Measurements from ENCODE around the gene TPT1.
"Not testable (repeated sequence)": the region's sequence is repeated elsewhere in the genome, so short reads cannot be mapped to it uniquely, and the experiment has no call there.

The TPT1 gene

DNA sequence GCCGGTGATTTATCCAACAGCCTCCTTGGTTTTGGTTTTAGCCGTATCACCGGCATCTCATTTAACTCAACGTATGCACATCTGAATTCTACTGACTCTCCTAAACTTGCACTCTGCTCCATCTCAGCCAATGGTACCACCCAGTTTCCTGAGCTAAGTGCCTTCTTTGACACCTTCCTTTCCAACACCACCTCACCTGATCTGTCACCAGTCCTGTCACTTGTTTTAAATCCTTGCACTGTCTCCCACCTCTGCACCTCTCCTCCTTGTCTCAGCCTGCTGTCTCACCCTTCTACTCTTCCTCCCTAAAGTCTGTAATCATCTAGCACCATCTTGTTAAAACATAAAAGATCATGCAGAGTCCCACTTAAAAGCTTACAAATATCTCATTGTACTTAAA, 28.1 kb upstream of the TPT1 start:
- in situ Hi-C loops (cut with MboI; ENCODE audit: low pct_unique_long_range_greater_than_20kb, low sequenced_read_pairs) = no loop called here
- no peak for DNase-seq

DNA sequence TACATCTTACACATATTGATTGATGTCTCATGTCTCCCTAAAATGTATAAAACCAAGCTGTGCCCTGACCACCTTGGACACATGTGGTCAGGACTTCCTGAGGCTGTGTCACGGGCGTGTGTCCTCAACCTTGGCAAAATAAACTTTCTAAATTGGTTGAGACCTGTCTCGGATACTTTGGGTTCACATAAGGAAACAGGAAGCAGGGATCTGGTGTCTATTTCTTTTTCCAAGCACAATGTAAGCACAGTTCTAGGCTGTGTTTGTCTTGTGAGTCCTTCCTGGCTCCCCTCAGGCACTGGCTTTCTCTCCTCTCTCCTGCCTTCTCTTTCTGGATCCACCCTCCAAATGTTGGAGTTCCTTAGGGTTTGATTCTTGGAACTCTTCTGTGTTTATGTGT, 27.6 kb upstream of the TPT1 start:
- DNase-seq = peak; percentile 39
- in situ Hi-C loops (cut with MboI; ENCODE audit: low pct_unique_long_range_greater_than_20kb, low sequenced_read_pairs) = no loop called here

DNA sequence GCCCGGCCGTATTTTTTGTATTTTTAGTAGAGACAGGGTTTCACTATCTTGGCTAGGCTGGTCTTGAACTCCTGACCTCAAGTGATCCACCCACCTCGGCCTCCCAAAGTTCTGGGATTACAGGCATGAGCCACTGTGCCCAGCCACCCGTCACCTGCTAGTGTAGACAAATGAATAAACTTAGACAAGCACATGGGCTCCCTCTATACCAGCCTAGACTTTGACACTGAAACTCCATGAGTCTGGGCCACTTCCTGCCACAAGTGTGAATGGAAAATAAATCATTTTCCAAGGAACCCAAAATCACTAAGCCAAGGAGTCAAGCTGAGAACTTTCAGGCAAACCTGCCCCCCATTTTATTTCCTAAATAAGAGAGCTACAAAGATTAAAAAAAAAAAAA, 27.0 kb upstream of the TPT1 start:
- DNase-seq = no peak
- in situ Hi-C loops (cut with MboI; ENCODE audit: low pct_unique_long_range_greater_than_20kb, low sequenced_read_pairs) = no loop called here

DNA sequence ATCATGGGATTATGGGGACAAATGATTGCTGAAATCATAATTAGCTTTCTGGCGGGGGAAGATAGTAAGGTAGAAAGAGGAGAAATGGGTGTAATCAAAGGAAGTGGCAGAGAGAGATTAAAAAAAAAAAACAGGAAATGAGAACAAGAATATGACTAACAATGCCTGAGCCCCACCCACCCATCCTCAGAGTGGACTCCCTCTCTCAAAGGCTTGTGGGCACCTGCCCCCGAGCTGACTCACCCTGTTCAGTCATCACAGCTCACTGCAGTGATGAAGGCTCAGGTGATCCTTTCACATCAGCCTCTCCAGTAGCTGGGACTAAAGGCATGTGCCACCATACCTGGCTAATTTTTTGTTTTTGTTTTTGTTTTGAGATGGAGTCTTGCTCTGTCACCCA, 26.4 kb upstream of the TPT1 start:
- DNase-seq = peak; percentile 65
- in situ Hi-C loops (cut with MboI; ENCODE audit: low pct_unique_long_range_greater_than_20kb, low sequenced_read_pairs) = no loop called here

DNA sequence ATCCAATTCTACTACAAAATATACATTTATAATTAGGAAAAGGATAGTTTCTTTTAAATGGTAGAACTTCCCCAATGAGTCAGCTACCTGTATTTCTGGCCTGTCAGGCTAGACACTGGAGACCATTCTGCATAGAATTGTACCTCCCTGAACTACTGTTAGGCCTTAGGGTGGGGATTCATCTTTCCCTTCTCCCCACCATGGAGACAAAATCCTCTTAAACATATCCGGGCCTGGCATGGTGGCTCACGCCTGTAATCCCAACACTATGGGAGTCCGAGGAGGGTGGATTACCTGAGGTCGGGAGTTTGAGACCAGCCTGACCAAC, 24.5 kb upstream of the TPT1 start:
- DNase-seq = no peak
- in situ Hi-C loops (cut with MboI; ENCODE audit: low pct_unique_long_range_greater_than_20kb, low sequenced_read_pairs) = no loop called here

DNA sequence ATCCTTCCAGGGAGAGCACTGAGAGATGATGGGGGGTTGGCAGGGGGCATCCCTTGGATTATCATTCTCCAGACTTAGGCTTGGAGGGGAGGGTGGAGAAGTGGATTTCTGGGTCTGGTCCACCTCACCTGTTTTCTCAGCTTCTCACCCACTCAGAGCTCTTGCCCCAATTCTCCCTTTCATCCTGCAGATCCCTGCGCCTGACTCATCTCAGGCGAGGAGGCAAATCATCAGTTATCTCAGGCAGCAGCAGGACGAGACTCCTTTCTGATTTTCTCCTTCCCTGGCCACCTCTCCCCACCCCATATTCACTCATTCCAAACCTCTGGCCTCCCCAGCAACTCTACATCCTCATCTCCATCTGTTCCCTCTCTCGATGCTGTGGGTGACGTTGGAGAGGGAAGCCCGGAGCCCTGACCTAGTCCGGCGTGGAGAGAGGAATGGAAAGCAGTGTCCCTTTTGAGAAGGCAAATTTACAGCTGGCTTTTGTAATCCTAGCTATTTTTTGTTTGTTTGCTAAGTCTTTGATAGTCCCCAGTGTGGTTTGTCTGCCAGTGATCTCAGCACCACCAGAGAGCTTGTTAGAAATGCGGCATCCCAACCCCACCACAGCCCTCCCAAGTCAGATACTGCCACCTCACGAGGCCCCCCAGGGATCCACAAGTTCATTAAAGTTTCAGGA, 24.0 kb upstream of the TPT1 start:
- no peak for DNase-seq
- in situ Hi-C loops (cut with MboI; ENCODE audit: low pct_unique_long_range_greater_than_20kb, low sequenced_read_pairs) = no loop called here

DNA sequence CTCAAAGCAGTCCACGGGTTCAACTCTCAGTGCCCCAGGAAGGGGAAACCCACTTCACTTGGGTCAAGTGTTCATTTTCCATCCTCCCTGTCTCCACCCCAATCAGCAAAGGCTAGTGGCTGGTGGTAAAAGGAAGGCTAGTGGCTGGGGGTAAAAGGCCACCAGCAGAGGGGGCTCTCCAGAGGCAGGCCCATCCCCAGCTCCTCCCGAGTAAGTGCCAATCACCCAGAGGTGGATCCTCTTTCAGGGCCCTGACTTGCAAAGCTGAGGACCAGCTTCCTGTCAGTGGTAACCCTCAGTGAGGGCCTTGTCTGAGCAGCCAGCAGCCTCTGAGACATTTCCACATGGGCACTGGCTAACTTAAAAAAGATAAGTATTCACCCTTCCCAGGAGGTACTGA, 22.0 kb upstream of the TPT1 start:
- peak; percentile 81 for DNase-seq
- in situ Hi-C loops (cut with MboI; ENCODE audit: low pct_unique_long_range_greater_than_20kb, low sequenced_read_pairs) = no loop called here

DNA sequence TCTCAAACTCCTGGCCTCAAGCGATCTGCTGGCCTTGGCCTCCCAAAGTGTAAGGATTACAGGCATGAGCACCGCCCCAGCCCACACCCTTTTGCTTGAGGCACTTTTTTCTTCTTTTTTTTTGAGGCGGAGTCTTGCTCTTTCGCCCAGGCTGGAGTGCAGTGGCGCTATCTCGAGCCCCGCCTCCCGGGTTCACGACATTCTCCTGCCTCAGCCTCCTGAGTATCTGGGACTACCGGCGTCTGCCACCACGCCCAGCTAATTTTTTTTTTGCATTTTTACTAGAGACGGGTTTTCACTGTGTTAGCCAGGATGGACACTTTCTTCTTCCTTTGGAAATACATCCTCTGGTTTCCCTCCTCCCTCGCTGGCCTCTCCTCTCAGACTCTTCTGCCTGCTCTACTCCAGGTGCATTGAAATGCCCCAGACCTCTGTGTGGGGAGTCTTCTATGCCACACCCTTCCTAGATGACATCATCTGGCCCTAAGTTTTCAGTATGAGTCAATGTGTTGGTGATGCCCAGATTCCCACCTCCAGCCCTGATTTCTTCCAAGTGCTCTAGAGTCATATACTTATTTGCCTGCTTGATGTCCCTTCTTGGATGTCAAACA, 20.7 kb upstream of the TPT1 start:
- no peak for DNase-seq
- in situ Hi-C loops (cut with MboI; ENCODE audit: low pct_unique_long_range_greater_than_20kb, low sequenced_read_pairs) = no loop called here

DNA sequence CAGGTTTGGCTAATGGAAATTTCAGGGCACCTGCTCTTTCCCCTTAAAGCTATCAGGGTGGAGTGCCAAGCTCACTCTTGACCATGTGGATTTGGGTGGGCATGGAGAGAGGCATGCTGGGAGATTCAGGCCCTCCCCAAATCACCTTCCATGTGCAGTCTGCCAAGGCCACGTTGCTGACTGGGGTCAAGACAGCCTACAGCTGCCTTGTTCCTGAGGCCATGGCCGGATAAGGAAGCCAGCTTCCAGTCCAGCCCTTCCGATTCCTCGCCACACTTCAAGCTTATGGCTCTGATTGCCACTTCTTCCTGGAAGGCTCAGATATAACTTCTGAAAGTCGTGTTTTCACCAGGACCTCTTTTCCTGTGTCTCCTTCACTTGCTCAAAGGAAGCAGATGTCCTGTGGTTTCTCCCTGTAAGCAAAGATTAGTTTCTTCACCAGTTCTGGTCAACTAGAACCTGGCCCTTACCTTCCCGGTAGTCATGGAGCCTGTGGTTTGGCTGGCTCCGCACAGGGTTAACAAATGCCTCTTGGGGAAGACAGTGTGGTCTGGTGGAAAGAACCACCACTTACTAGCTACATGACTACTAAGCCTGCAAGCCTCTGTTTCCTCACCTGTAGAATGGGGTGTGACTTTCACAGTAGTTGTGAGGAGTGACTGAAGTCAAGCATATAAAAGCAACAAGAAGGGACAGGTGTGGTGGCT, 16.1 kb upstream of the TPT1 start:
- in situ Hi-C loops (cut with MboI; ENCODE audit: low pct_unique_long_range_greater_than_20kb, low sequenced_read_pairs) = no loop called here
- peak; percentile 77 for DNase-seq

DNA sequence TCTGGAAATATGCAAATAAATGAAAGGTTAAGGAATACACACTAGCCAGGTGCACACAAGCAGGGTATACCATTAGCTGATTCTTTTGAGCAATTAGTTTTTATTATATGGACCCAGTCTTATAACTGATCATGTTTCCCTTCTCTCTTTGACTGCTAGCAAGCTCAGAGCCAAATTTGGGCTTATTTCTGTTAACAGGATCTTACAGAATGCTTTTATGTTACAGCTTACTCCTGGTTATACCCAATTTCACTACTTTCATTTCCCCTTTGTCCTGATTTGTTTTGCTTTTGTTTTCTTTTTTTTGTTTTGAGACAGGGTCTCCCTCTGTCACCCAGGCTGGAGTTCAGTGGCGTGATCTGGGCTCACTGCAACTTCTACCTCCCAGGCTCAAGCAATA, 12.9 kb upstream of the TPT1 start:
- DNase-seq = no peak
- in situ Hi-C loops (cut with MboI; ENCODE audit: low pct_unique_long_range_greater_than_20kb, low sequenced_read_pairs) = no loop called here

DNA sequence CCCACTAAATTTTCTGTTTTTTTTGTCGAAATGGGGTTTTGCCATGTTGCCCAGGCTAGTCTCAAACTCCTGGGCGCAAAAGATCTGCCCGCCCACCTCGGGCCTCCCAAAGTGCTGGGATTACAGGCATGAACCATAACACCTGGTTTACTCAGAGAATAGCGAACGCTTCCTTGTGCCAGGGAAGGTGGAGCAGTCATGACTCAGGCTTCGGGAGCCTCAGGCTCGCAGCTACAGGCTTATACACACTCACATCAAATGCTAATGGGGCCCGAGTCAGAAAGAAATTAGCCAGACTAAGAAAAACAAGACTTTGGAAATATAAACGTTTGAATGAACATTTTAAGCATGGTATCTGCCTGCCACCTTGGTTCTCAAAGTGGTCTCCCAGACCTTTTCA, 11.0 kb upstream of the TPT1 start:
- no peak for DNase-seq
- in situ Hi-C loops (cut with MboI; ENCODE audit: low pct_unique_long_range_greater_than_20kb, low sequenced_read_pairs) = no loop called here

DNA sequence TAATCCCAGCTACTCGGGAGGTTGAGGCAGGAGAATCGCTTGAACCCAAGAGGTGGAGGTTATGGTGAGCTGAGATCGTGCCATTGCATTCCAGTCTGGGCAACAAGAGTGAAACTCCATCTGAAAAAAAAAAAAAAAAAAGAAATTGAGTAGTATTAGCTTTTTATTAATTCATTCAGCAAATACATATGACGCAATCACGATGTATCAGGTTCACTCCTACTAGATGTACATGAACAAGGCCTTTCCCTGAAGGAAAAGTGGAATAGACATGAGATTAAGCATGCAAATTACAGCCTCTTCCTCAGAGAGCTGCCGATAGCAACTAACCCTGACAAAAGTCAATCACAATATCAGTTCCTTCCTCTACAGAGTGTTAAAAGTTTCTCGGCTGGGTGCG, 9.2 kb upstream of the TPT1 start:
- no peak for DNase-seq
- in situ Hi-C loops (cut with MboI; ENCODE audit: low pct_unique_long_range_greater_than_20kb, low sequenced_read_pairs) = no loop called here

DNA sequence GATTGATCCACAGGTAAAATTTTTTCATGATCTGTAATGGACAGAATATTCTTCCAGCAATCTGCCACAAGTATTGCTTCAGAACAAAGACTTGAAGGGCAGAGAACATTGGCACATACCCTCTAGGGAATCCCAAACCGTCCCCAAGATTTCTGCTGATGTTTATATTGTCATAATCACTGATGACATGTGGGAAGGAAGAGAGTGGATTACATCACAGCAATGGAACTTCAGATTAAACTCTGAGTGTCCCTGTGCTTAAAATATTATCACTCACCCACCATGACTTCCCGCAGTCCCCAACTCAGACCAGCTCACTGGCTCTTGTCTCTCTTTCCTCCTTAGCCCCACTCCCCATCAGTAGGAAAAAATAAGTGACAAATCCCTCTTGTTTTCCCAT, 8.5 kb upstream of the TPT1 start:
- in situ Hi-C loops (cut with MboI; ENCODE audit: low pct_unique_long_range_greater_than_20kb, low sequenced_read_pairs) = no loop called here
- DNase-seq = no peak

DNA sequence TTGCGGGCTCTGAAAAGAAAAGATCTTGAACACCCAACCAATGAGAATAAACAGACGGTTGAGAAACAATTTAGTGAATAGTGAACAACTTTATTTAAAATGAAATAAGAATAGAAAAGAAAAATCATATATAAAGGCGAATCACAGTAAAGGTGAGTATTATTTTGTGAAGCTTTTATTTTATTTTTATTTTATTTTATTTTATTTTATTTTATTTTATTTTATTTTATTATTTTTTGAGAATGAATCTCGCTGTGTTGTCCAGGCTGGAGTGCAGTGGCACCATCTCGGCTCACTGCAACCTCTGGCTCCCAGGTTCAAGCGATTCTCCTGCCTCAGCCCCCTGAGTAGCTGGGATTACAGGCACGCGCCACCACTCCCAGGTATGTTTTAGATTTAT, 3.1 kb upstream of the TPT1 start:
- DNase-seq; in situ Hi-C loops (cut with MboI; ENCODE audit: low pct_unique_long_range_greater_than_20kb, low sequenced_read_pairs): not testable (repeated sequence)

DNA sequence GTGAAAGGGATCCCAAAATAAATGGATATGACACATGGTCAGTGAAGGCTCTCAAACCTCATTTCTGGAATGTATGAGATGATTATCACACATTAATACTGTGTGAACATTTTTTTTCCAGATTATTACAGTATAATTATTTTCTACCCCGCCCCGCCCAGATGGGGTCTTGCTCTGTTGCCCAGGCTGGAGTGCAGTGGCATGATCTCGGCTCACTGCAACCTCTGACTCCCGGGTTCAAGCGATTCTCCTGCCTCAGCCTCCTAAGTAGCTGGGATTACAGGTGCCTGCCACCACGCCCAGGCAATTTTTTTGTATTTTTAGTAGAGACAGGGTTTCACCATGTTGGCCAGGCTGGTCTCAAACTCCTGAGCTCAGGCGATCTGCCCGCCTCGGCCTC, 2.1 kb upstream of the TPT1 start:
- DNase-seq; in situ Hi-C loops (cut with MboI; ENCODE audit: low pct_unique_long_range_greater_than_20kb, low sequenced_read_pairs): not testable (repeated sequence)

DNA sequence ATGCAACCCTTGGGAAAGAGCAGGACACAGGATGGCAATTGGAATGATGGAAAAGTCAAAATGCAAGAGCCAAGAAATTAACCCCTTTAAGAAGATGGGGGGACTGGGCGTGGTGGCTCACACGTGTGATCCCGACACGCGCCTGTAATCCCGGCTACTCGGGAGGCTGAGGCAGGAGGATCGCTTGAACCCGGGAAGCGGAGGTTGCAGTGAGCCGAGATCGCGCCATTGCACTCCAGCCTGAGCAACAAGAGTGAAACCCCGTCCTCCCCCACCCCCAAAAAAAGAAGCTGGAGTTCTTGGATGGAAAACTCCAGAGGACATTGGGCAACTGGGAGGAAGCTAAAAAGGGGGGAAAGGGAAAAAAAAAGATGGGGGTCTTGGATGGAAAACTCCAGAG, 1.7 kb upstream of the TPT1 start:
- in situ Hi-C loops (cut with MboI; ENCODE audit: low pct_unique_long_range_greater_than_20kb, low sequenced_read_pairs) = not testable (repeated sequence)

DNA sequence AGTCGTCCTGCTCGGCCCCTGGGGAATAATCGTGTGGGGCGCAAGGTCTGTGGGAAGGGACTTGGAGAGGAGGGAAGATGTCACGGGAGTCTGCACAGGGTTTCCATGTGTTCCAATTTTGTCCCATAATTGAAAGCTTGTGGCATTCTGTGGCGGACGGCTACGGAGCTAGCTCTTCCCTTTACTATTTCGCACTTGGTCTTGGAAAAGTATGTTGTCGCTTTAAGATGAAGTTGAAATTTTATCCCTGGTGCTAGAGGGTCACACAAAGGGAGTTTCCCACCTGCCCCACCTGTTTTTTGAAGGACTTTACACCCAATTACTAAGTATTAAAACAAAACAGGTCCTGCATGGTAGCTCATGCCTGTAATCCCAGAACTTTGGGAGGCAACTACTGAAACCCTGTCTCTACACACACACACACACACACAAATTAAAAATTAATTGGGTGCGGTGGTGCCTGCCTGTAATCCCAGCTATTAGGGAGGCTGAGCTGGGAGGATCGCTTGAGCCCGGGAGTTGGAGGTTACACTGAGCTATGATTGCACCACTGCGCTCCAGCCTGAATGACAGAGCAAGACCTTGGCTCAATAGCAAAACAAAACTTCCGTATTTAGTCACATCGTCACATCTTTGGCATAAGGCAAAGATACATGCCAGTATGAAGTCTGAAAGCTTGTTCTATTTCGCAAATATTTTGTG, 967 bp upstream of the TPT1 start:
- in situ Hi-C loops (cut with MboI; ENCODE audit: low pct_unique_long_range_greater_than_20kb, low sequenced_read_pairs) = no loop called here
- no peak for DNase-seq

More for the DNA sequence above, 1.7 kb upstream of the TPT1 start:
- not testable (repeated sequence) for DNase-seq

DNA sequence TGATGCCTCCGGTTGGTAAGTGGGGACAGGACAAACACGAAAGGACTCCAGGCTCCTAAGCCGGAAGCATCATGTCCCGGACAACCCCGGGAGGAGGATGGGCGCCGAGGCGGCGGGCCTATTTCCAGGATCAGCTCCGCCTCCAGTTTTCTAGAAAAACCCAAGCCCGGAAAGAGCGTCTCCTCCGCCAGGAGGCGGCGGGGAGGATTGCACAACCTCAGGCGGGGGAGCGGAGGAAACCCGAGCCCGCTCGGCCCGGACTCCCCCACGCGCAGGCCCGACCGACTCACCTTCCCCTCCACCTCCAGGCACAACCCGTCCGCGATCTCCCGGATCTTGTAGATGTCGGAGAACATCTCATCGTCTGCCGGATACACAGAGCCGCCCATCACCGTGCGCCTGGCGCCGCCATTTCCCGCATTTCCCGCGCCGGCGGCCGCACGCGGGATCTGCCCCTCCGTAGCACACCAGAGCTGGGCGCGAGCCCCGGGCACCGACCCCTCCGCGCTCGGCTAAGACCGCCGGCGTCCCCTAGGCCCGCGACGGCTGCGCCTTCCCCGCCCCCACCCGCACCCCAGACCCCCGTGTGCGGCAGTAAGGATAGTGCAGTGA, 455 bp downstream of the TPT1 start:
- peak; percentile 97 for DNase-seq
- in situ Hi-C loops (cut with MboI; ENCODE audit: low pct_unique_long_range_greater_than_20kb, low sequenced_read_pairs) = no loop called here

DNA sequence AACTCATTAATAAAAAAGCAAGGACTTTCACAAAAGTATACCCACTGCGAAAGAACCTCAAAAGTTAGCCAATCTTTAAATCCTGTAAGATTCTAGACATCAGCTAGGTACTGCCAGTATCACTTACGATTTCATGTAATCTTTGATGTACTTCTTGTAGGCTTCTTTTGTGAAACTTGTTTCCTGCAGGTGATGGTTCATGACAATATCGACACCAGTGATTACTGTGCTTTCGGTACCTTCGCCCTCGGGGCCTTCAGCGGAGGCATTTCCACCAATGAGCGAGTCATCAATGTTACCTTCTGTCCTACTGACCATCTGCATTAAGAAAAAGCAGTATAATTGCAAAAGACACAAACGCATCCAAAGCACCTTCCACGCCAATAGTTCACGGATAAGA, 1.1 kb downstream of the TPT1 start:
- no peak for DNase-seq
- in situ Hi-C loops (cut with MboI; ENCODE audit: low pct_unique_long_range_greater_than_20kb, low sequenced_read_pairs) = no loop called here

DNA sequence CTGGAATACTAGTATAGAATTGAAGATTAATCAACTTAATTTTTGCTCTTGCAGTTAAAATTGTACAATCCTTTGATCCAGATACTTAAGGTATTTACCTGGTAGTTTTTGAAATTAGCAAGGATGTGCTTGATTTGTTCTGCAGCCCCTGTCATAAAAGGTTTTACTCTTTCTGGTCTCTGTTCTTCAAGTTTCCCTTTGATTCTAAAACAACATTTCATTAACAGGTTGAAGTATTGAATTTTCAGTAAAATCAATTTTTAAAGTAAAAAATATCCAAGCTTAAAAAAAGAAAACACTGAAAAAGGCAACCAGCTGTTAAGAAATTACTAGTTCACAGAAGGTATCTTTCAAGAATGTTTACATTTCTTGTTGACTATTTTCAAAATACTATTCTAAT, 1.6 kb downstream of the TPT1 start:
- in situ Hi-C loops (cut with MboI; ENCODE audit: low pct_unique_long_range_greater_than_20kb, low sequenced_read_pairs) = no loop called here
- DNase-seq = no peak
